Activated CD8-positive, alpha-beta memory T cell treated with anti-CD3 and anti-CD28 coated beads, Interleukin-2, amount 10 ng/mL, durations not matched to agents 7 days and 5 days (primary cell): Measurements from ENCODE around the gene DRD5. TPM values are rescaled to one million over a fixed set of nuclear protein-coding genes. Genes with fewer than 3 reads are reported as not detected.
"Not testable (repeated sequence)": the region's sequence is repeated elsewhere in the genome, so short reads cannot be mapped to it uniquely, and the experiment has no call there.

ENCODE experiments used
- ATAC-seq: fragments of 150-1000 bp; cut with Tn5 transposase; one replicate; pipeline ENCODE4 v1.10.0; 2021; ENCODE audit warnings: moderate library complexity
- CTCF ChIA-PET: fragments of 350-600 bp; sonication (Branson Sonifier 250); formaldehyde crosslinking; loops from one replicate; lab custom pipeline; 2021; ENCODE audit warnings: antibody characterized with exemption; lab: Charles Lee
- DNase-seq: peaks from one replicate; pipeline ENCODE4 v3.0.0-alpha.2; 2020
- H3K27ac Mint-ChIP-seq: one replicate; pipeline ENCODE4 v1.8.0; 2021; ENCODE audit warnings: mild to moderate bottlenecking, mixed read lengths
- H3K27me3 Mint-ChIP-seq: one replicate; pipeline ENCODE4 v1.8.0; 2021; ENCODE audit warnings: mixed read lengths
- H3K36me3 Mint-ChIP-seq: one replicate; pipeline ENCODE4 v1.8.0; 2021; ENCODE audit warnings: mild to moderate bottlenecking, mixed read lengths
- H3K4me1 Mint-ChIP-seq: one replicate; pipeline ENCODE4 v1.8.0; 2021; ENCODE audit warnings: mixed read lengths
- H3K4me3 Mint-ChIP-seq: one replicate; pipeline ENCODE4 v1.8.0; 2021; ENCODE audit warnings: mild to moderate bottlenecking, moderate library complexity, mixed read lengths
- H3K9me3 Mint-ChIP-seq: one replicate; pipeline ENCODE4 v1.8.0; 2022; ENCODE audit warnings: low read depth, mixed read lengths
- total RNA-seq, 2 experiments: library from RNA; stranded (reverse); gene quantifications; one replicate each; pipeline ENCODE4 v1.2.3, GENCODE V29; 2021

DRD5 gene
- total RNA-seq = not detected

DNA sequence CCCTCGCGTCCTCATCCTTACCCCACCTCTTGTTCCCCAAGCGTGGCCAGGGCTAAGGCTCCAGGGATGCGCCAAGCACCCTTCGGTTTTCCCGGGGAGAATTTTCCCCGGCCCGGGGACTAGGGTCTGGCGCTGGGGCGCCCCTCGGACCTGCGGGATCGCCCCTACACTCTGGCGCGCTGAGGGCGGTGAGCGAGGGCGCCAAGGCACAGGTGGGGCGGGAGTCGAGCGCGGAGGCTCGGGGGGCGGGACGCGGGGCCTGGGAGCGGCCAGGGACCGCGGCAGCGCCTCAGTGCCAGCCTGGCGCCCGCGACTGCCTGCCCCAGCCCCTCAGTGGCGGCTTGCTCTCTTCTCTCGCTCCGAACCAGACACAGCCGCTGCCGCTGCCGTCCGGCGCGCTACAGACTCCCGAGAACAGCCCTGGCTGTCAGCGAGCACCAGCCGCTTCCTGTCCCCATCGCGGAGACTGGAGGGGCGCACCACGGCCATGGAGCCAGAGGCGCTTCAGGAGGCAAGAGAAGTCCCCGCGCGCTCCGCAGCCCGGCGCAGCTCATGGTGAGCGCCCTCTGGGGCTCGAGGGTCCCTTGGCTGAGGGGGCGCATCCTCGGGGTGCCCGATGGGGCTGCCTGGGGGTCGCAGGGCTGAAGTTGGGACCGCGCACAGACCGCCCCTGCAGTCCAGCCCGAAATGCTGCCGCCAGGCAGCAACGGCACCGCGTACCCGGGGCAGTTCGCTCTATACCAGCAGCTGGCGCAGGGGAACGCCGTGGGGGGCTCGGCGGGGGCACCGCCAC is at the start of gene DRD5:
DRD5 (plus strand) TSS at position 292 of the 793 bp plus-strand sequence; CDS start at position 688, 396 bp downstream.
- H3K9me3 Mint-ChIP-seq = no peaks in the 10 kb centered on the region
- DNase-seq (no peak), ATAC-seq (no peak)
- peaks cover 81% of the 10 kb centered on the region for H3K27me3 Mint-ChIP-seq
- H3K27ac Mint-ChIP-seq = no peak within 1 kb of the TSS
- H3K4me1 Mint-ChIP-seq = no peaks in the 10 kb centered on the region
- peaks cover 1% of the 10 kb centered on the region for H3K36me3 Mint-ChIP-seq
- CTCF ChIA-PET = no interaction called here
- no peak within 1 kb of the TSS for H3K4me3 Mint-ChIP-seq

DNA sequence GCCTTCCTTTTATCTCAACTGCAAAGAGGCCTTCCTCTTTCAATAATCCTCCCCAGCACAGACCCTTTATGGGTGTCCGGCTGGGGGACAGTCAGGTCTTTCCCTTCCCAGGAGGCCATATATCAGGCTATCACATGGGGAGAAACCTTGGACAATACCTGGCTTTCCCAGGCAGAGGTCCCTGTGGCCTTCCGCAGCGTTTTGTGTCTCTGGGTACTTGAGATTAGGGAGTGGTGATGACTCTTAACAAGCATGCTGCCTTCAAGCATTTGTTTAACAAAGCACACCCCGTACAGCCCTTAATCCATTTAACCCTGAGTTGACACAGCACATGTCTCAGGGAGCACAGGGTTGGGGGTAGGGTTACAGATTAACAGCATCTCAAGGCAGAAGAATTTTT is 49.2 kb upstream of the DRD5 start:
- H3K9me3 Mint-ChIP-seq, H3K27ac Mint-ChIP-seq, H3K4me3 Mint-ChIP-seq, CTCF ChIA-PET, ATAC-seq, DNase-seq, H3K36me3 Mint-ChIP-seq, H3K27me3 Mint-ChIP-seq, H3K4me1 Mint-ChIP-seq: not testable (repeated sequence)

DNA sequence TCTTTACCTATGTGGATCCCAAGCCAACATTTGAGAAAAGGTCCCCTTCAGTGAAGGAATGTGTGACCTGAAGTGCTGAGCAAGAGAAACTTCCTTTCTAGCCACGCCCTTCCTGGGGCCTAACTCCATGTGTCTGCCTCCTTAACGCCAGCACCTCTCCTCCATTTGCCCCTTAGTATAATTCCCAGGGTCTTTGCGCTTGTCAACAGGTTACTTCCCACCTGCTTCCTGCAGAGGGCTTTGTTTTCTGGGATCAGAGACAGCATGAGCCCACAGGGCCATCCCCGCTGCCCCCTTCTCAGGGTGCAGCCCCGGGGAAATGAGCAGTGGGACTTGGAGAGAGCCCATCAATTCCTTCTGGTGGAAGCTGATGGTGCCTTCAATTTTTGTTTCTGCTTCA is 45.9 kb upstream of the DRD5 start:
- Mint-ChIP-seq H3K27me3 (peaks cover 7% of the 10 kb centered on the region), H3K36me3 (no peaks in the 10 kb centered on the region), H3K27ac (no peak overlapping the region), H3K4me3 (no peak overlapping the region), H3K9me3 (no peaks in the 10 kb centered on the region), H3K4me1 (no peaks in the 10 kb centered on the region)
- DNase-seq (no peak), ATAC-seq (no peak)
- CTCF ChIA-PET = no interaction called here

DNA sequence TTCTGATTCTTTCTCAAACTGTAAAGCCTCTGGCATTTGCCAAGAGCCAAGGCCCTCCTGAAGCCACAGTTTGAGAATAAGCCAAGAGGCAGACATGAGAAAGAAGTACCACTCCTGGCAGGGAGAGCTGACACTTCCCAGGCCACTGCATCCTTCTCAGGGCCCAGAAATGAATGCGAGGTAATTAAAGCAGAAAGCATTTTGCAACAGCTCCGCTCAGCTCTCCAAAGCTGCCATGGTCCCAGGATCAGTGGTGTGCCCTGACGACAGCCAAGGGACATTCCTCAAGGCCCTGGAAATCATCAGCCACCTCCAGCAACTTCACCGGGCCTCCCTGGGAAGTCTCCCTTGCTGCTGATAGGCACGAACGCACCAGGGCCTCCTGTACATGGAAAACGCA is 44.2 kb upstream of the DRD5 start:
- H3K27me3 Mint-ChIP-seq, H3K27ac Mint-ChIP-seq, DNase-seq, H3K9me3 Mint-ChIP-seq, H3K4me1 Mint-ChIP-seq, ATAC-seq, CTCF ChIA-PET, H3K4me3 Mint-ChIP-seq, H3K36me3 Mint-ChIP-seq: not testable (repeated sequence)

DNA sequence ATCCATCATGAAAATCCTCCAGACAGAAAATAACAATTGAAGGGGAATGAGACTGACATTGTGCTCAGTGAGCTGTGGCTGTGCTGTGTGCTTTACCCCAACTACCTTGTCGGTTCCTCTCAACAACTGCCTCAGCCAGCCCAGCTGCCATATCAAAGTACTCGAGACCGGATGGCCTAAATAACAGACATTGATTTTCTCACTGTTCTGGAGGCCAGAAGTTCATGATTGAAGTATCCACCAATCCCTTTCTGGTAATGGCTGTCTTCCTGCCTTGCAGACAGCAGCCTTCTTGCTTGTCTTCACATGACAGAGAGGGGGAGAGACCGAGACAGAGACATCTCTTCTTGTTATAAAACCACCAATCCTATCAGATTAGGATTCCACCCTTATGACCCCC is 37.6 kb upstream of the DRD5 start:
- H3K4me3 Mint-ChIP-seq, H3K27me3 Mint-ChIP-seq, H3K27ac Mint-ChIP-seq, H3K36me3 Mint-ChIP-seq, ATAC-seq, H3K9me3 Mint-ChIP-seq, H3K4me1 Mint-ChIP-seq, CTCF ChIA-PET, DNase-seq: not testable (repeated sequence)

DNA sequence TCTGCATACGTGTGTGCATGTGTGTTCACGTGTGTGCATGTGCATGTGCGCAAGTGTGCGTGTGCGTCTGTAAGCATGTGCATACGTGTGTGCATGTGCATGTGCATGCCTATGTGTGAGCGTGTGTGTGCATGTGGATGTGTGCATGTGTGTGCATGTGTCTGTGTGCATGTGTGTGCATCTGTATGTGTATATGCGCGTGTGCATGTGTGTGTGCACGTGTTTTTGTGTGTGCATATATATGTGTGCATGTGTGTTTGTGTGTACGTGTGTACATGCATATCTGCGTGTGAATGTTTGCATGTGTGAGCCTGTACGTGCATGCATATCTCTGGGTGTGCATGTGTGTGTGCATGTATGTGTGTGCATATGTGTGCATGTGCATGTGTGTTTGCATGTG is 35.7 kb upstream of the DRD5 start:
- Mint-ChIP-seq H3K27me3 (peaks cover 5% of the 10 kb centered on the region), H3K27ac (no peak overlapping the region), H3K36me3 (no peaks in the 10 kb centered on the region), H3K4me3 (no peak overlapping the region), H3K4me1 (peaks cover 8% of the 10 kb centered on the region), H3K9me3 (peaks cover 5% of the 10 kb centered on the region)
- no peak for ATAC-seq
- CTCF ChIA-PET = no interaction called here
- no peak for DNase-seq

DNA sequence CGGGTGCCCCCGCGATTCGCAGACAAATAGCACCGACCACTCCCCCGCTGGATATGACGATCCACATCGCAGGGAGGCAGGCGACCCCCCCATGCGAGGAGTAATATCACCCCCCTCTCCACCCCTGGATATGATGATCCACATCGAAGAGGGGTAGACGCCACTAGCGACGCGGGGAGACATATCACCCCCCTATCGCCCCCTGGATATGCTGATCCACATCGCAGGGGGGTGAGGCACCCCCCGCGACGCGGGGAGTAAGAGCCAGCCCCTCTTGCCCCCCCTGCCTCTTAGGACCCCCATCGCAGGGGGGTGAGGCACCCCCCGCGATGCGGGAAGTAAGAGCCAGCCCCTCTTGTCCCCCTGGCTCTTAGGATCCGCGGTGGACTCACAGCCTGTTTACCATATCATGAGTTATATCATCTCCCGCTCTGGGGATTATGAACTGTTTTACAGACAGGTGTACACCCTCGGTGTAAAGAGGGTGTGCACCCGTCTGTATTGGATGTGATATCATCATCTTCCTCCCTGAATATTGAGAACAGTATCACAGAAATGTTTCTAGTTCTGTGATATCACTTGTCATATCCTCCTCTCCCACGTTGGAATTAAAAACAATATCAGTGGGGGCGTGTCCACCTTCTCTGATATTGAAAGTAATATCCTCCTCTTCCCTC is 22.7 kb upstream of the DRD5 start:
- Mint-ChIP-seq H3K27ac (no peak overlapping the region), H3K4me1 (no peaks in the 10 kb centered on the region), H3K4me3 (no peak overlapping the region), H3K36me3 (no peaks in the 10 kb centered on the region), H3K9me3 (no peaks in the 10 kb centered on the region), H3K27me3 (peaks cover 10% of the 10 kb centered on the region)
- peak; percentile 47 for ATAC-seq
- CTCF ChIA-PET = no interaction called here
- no peak for DNase-seq

DNA sequence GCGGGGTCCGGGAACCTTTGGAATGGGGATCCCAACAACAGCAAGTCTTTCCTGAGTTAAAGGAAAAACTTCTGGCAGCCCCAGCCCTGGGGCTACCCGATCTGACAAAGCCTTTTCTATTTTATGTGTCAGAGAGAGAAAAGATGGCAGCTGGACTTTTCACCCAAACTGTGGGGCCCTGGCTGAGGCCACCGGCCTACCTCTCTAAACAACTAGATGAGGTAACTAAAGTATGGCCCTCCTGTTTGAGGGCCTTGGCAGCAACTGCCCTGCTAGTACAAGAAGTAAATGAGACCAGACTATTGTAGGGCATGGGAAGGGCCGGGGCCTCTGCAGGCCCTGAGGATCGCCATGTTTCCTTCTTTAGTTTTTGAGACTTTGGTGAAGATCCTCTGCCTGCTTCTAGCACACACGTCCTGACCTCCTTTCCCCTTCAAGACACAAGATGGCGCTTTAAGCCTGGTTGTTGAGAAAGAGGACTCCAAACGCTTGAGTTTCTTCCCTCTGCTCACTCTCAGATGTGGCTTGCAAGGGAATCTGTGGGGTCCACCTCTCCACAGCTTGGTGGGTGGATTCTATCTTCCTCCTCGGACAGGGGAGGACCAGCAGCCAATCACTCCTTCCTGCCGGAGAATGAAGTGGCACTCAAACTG is 18.5 kb upstream of the DRD5 start:
- H3K36me3 Mint-ChIP-seq = no peaks in the 10 kb centered on the region
- ATAC-seq (peak; percentile 33), DNase-seq (peak; percentile 71)
- no peak overlapping the region for H3K27ac Mint-ChIP-seq
- CTCF ChIA-PET = interaction anchor here (1.1 to 7.8 kb wide), 2 partner anchors 252 to 255 kb away, joined by 4 to 93 read pairs; no protein-coding TSS in a partner anchor
- no peaks in the 10 kb centered on the region for H3K4me1 Mint-ChIP-seq
- H3K4me3 Mint-ChIP-seq = no peak overlapping the region
- H3K9me3 Mint-ChIP-seq = no peaks in the 10 kb centered on the region
- peaks cover 24% of the 10 kb centered on the region for H3K27me3 Mint-ChIP-seq

DNA sequence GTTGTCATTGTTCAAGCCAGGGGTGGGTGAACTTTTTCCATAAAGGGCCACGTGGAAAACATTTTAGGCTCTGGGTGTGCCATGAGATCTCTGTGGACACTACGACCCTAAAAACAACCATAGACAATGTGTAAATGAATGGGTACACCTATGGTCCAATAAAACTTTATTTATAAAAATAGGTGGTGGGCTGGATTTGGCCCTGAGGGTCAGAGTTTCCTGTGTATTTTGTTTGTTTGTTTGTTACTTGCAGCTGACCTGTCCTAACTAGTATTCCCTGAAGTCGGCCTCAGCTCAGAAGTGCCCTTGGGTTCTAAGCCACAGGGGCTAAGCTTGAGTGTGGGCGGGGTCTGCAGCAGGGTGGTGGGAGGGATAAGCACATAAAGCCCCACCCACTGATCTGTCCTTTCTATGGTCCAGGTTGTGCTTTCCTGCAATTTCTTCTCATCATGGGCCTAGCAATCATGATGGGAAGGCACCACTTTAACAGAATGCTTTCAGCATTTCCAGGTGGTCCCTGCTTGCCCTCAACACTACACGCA is 17.2 kb upstream of the DRD5 start:
- CTCF ChIA-PET = interaction anchor here (1.2 to 7.8 kb wide), 3 partner anchors 135 to 255 kb away, joined by 4 to 93 read pairs (median 6); no protein-coding TSS in a partner anchor
- Mint-ChIP-seq H3K27me3 (peaks cover 33% of the 10 kb centered on the region), H3K4me1 (no peaks in the 10 kb centered on the region), H3K4me3 (no peak overlapping the region), H3K27ac (no peak overlapping the region), H3K36me3 (no peaks in the 10 kb centered on the region), H3K9me3 (no peaks in the 10 kb centered on the region)
- ATAC-seq (no peak), DNase-seq (no peak)

DNA sequence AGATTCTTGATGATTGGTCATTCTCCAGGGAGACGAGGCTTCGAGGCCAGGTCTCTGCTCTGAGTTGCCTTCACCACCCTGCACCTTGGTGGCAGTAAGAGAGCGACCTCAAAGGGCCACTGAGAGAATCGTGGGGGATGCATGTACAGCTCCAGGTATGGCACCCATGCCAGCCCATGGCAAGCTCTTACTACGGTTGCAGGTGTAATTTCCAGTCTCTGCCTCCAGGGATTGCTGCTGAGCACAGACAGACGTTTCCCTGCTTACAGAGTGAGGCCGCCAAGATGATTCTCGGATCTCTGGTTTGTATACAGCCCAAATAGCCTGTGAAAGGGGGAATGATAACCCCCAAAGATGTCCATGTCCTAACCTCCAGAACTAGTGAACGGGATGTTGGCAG is 16.3 kb upstream of the DRD5 start:
- no peak overlapping the region for H3K4me3 Mint-ChIP-seq
- no peaks in the 10 kb centered on the region for H3K36me3 Mint-ChIP-seq
- no peak for DNase-seq
- no peak for ATAC-seq
- no peak overlapping the region for H3K27ac Mint-ChIP-seq
- CTCF ChIA-PET = interaction anchor here (0.9 to 7.8 kb wide), 6 partner anchors 58 to 254 kb away, joined by 3 to 93 read pairs (median 4); no protein-coding TSS in a partner anchor
- peaks cover 41% of the 10 kb centered on the region for H3K27me3 Mint-ChIP-seq
- no peaks in the 10 kb centered on the region for H3K9me3 Mint-ChIP-seq
- no peaks in the 10 kb centered on the region for H3K4me1 Mint-ChIP-seq

DNA sequence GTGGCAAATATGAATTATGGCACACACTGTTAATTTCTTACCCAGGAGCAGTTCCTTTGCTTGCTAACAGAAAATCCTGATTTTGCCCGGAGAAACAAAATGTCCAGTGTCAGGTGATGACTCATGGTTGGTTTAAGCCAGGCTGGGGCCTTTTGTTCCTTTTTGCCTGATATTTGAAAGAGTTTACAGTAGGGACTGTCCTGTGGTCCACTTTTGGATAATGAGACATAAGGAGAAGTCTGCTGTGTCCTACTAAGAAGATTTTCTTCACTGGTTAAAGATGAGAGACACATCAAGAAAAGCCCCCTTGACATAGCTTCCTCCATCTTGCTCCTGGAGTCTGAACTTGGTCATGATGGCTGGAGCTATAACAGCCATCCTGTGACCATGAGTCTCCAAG is 12.1 kb upstream of the DRD5 start:
- CTCF ChIA-PET = interaction anchor here (0.6 to 1.5 kb wide), 3 partner anchors 9 to 246 kb away, joined by 3 to 4 read pairs (median 4); no protein-coding TSS in a partner anchor

DNA sequence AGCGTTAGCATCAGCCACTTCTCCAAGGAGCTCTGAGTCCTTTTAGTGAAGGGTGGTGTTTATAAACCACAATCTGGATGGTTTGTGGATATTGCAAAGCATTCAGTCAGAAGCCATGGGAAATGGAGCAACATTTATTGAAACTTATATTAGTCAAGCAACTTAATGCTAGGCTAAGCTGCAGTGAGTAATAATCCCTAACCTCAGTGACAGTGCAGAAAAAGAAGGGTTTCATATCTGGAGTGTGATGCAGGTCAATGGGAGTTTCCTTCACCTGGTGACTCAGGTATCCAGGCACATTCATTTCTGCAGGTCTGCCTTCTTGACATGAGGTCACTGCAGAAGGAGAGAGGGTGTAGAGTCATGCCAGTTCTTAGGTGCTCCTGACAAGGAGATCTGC is 10.4 kb upstream of the DRD5 start:
- Mint-ChIP-seq H3K9me3 (no peaks in the 10 kb centered on the region), H3K27ac (no peak overlapping the region), H3K4me1 (no peaks in the 10 kb centered on the region), H3K27me3 (peaks cover 67% of the 10 kb centered on the region), H3K36me3 (no peaks in the 10 kb centered on the region), H3K4me3 (no peak overlapping the region)
- CTCF ChIA-PET = no interaction called here
- no peak for ATAC-seq
- no peak for DNase-seq

More for the DNA sequence above, 12.1 kb upstream of the DRD5 start:
- Mint-ChIP-seq H3K4me1 (no peaks in the 10 kb centered on the region), H3K27ac (no peak overlapping the region), H3K4me3 (no peak overlapping the region), H3K27me3 (peaks cover 62% of the 10 kb centered on the region), H3K36me3 (no peaks in the 10 kb centered on the region), H3K9me3 (no peaks in the 10 kb centered on the region)
- no peak for DNase-seq
- ATAC-seq = no peak

DNA sequence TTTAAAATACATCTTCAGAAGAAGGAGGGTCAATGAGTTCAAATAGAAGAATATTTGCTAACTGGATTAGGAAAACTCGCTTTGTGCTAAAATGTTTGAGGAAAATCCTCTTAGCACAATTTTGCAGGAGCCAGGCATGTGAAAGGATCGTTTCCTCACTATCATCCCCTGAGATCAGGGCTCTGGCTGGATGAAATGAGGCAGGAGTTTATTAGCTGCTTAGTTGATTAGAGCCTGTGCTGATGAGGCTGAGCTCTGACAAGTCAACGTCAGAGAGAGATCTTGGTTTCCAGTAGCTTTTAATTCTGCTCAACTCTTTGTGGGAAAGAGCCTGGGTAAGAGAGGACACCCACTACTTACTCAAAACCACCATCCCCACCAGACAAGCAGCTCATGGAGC is 8.0 kb upstream of the DRD5 start:
- H3K9me3 Mint-ChIP-seq = no peaks in the 10 kb centered on the region
- no peak for ATAC-seq
- no peaks in the 10 kb centered on the region for H3K4me1 Mint-ChIP-seq
- no peaks in the 10 kb centered on the region for H3K36me3 Mint-ChIP-seq
- peaks cover 61% of the 10 kb centered on the region for H3K27me3 Mint-ChIP-seq
- CTCF ChIA-PET = no interaction called here
- no peak overlapping the region for H3K4me3 Mint-ChIP-seq
- H3K27ac Mint-ChIP-seq = no peak overlapping the region
- DNase-seq = no peak
